HCT116 (cell line): ENCODE measurements around the gene GPC5. TPM values are rescaled to one million over a fixed set of nuclear protein-coding genes. Genes with fewer than 3 reads are reported as not detected.

Experiments used
- ATAC-seq: fragments of 200-7000 bp; cut with Tn5 transposase; 2 replicates; pipeline ENCODE4 v1.9.1; 2020; ENCODE audit warnings: mild to moderate bottlenecking, moderate library complexity
- BruUV-seq: library from RNA; stranded (reverse); fragments of 400-500 nt; replicated peaks from 2 replicates; lab custom pipeline; 2021; lab: Mats Ljungman, UMichigan
- CTCF ChIA-PET: fragments of 300-600 bp; sonication (Branson Sonifier 250); formaldehyde crosslinking; loops from one replicate; lab custom pipeline; 2021; ENCODE audit warnings: antibody characterized with exemption; lab: Charles Lee
- POLR2A ChIA-PET: fragments of 300-600, 350-600 bp; sonication (Branson Sonifier 250); formaldehyde crosslinking; loops from one replicate; lab custom pipeline; 2021; ENCODE audit warnings: antibody characterized with exemption; lab: Charles Lee
- RAD21 ChIA-PET, 2 experiments: fragments of 300-600 bp; sonication (Branson Sonifier 250); formaldehyde crosslinking; loops; one replicate each; lab custom pipeline; 2023; ENCODE audit warnings: low total read pairs in 2 of 2; ENCODE audit not compliant: uncharacterized antibody in 2 of 2, unreplicated experiment in 2 of 2, low non-redundant PET in 1 of 2; lab: Charles Lee
- DNase-seq: peaks from one replicate; pipeline ENCODE4 v3.0.0-alpha.2; 2010; ENCODE audit warnings: low read depth, low spot score
- H2AFZ ChIP-seq: fragments of 200-600 bp; shearing (Covaris generic), sonication (generic); 2 replicates; pipeline ENCODE4 v1.6.1; 2017; ENCODE audit warnings: low read depth, mixed run types, mixed read lengths, antibody characterized with exemption, low read length; ENCODE audit not compliant: poor library complexity, severe bottlenecking
- H3K27ac ChIP-seq: 2 replicates; pipeline ENCODE4 v1.5.1; 2012; ENCODE audit warnings: low read depth, low read length
- H3K27me3 ChIP-seq: fragments of 200-600 bp; sonication (generic); 2 replicates; pipeline ENCODE4 v1.6.1; 2016; ENCODE audit warnings: mixed run types, low read length, mixed read lengths; ENCODE audit not compliant: insufficient read depth
- H3K36me3 ChIP-seq, 2 experiments: fragments of 200-500 bp in 1 of 2; fragments of 200-600 bp in 1 of 2; sonication (Bioruptor generic) in 1 of 2; sonication (generic) in 1 of 2; 2 replicates each; pipeline versions ENCODE4 v1.5.1 to v1.6.1; 2014 to 2016; ENCODE audit warnings: low read length in 2 of 2, inconsistent platforms in 1 of 2, mixed read lengths in 1 of 2, mixed run types in 1 of 2; ENCODE audit not compliant: insufficient read depth in 2 of 2, control insufficient read depth in 1 of 2
- H3K4me1 ChIP-seq, 2 experiments: fragments of 200-600 bp in 1 of 2; sonication (generic) in 1 of 2; 2 replicates each; pipeline versions ENCODE4 v1.5.1 to v1.6.1; 2012 to 2017; ENCODE audit warnings: low read length in 2 of 2, inconsistent platforms in 1 of 2, mild to moderate bottlenecking in 1 of 2, mixed read lengths in 1 of 2, mixed run types in 1 of 2, moderate library complexity in 1 of 2; ENCODE audit not compliant: insufficient read depth in 2 of 2, control insufficient read depth in 1 of 2
- H3K4me2 ChIP-seq: fragments of 200-600 bp; sonication (generic); 2 replicates; pipeline ENCODE4 v1.6.1; 2017; ENCODE audit warnings: mixed run types, low read length, mixed read lengths
- H3K4me3 ChIP-seq, 2 experiments: fragments of 200-600 bp in 1 of 2; sonication (generic) in 1 of 2; replicated peaks in 1 of 2; 2 replicates each; pipeline ENCODE4 v1.5.1; 2011 to 2016; ENCODE audit warnings: low read length in 2 of 2, control low read depth in 1 of 2, low read depth in 1 of 2, mild to moderate bottlenecking in 1 of 2, mixed read lengths in 1 of 2, mixed run types in 1 of 2
- H3K79me2 ChIP-seq: fragments of 200-600 bp; sonication (generic); 2 replicates; pipeline ENCODE4 v1.6.1; 2017; ENCODE audit warnings: mild to moderate bottlenecking, mixed run types, low read length, moderate library complexity, mixed read lengths; ENCODE audit not compliant: insufficient read depth
- H3K9ac ChIP-seq: fragments of 200-600 bp; sonication (generic); 2 replicates; pipeline ENCODE4 v1.6.1; 2016; ENCODE audit warnings: low read length, mixed read lengths
- H3K9me2 ChIP-seq: fragments of 200-600 bp; sonication (generic), shearing (Covaris generic); 2 replicates; pipeline ENCODE4 v1.6.1; 2017; ENCODE audit warnings: mixed run types, mild to moderate bottlenecking, moderate library complexity; ENCODE audit not compliant: insufficient read depth
- H3K9me3 ChIP-seq, 2 experiments: fragments of 200-500 bp in 1 of 2; fragments of 200-600 bp in 1 of 2; sonication (Bioruptor generic) in 1 of 2; sonication (generic) in 1 of 2; 2 replicates each; pipeline ENCODE4 v1.6.1; 2014 to 2017; ENCODE audit warnings: low read length in 2 of 2, mixed read lengths in 2 of 2, inconsistent platforms in 1 of 2, low read depth in 1 of 2, mild to moderate bottlenecking in 1 of 2, mixed run types in 1 of 2, moderate library complexity in 1 of 2; ENCODE audit not compliant: control insufficient read depth in 1 of 2, insufficient read depth in 1 of 2
- H4K20me1 ChIP-seq: fragments of 200-600 bp; sonication (generic), shearing (Covaris generic); 2 replicates; pipeline ENCODE4 v1.6.1; 2017; ENCODE audit warnings: mixed run types, mild to moderate bottlenecking, moderate library complexity; ENCODE audit not compliant: insufficient read depth
- CEBPB ChIP-seq: IDR thresholded peaks from 2 replicates; pipeline ENCODE4 v1.6.1; 2012; ENCODE audit warnings: low read depth
- EGR1 ChIP-seq: IDR thresholded peaks from 2 replicates; pipeline ENCODE4 v1.6.1; 2012; ENCODE audit warnings: low read depth
- ELF1 ChIP-seq: IDR thresholded peaks from 2 replicates; pipeline ENCODE4 v1.6.1; 2012; ENCODE audit warnings: low read depth, borderline replicate concordance
- EZH2 ChIP-seq: fragments of 200-600 bp; sonication (generic); IDR thresholded peaks from 2 replicates; pipeline ENCODE4 v1.6.1; 2017; ENCODE audit warnings: antibody characterized with exemption, mixed run types
- EZH2phosphoT487 ChIP-seq: fragments of 200-600 bp; IDR thresholded peaks from 2 replicates; pipeline ENCODE4 v1.6.1; 2018; ENCODE audit warnings: antibody characterized with exemption, borderline replicate concordance
- POLR2AphosphoS5 ChIP-seq: IDR thresholded peaks from 2 replicates; pipeline ENCODE4 v1.6.1; 2011; ENCODE audit warnings: mild to moderate bottlenecking, low read depth, low read length, moderate library complexity
- RAD21 ChIP-seq: IDR thresholded peaks from 2 replicates; pipeline ENCODE4 v1.6.1; 2012; ENCODE audit warnings: low read depth, mild to moderate bottlenecking
- SP1 ChIP-seq: IDR thresholded peaks from 2 replicates; pipeline ENCODE4 v1.6.1; 2012; ENCODE audit warnings: low read depth
- ZFX ChIP-seq: fragments of 450-650 bp; IDR thresholded peaks from 2 replicates; pipeline ENCODE4 v1.6.1; 2017
- ZNF274 ChIP-seq: fragments of 200-500 bp; sonication (Bioruptor generic); IDR thresholded peaks from 2 replicates; pipeline ENCODE4 v1.6.1; 2014; ENCODE audit warnings: mild to moderate bottlenecking, low read depth, low read length, inconsistent platforms
- intact Hi-C: fragments of 100-400 bp; cut with micrococcal nuclease; formaldehyde crosslinking; loops from 2 replicates; pipeline ENCODE4 v1.10.0; 2022
- total RNA-seq: library from RNA; stranded (reverse); gene quantifications from one replicate; pipeline ENCODE4 v1.2.1, GENCODE V29; 2021; ENCODE audit not compliant: unreplicated experiment
- TF ChIP-seq, protein P1 (sequence below): IDR thresholded peaks from 2 replicates; pipeline ENCODE4 v1.6.1; 2012
- TF ChIP-seq, protein P2 (sequence below): IDR thresholded peaks from 2 replicates; pipeline ENCODE4 v1.6.1; 2012; ENCODE audit warnings: low read depth
- TF ChIP-seq, protein P3 (sequence below): IDR thresholded peaks from 2 replicates; pipeline ENCODE4 v1.6.1; 2011; ENCODE audit warnings: mild to moderate bottlenecking, low read length, moderate library complexity; ENCODE audit not compliant: insufficient replicate concordance; ENCODE audit errors: extremely low read depth
- TF ChIP-seq, protein P4 (sequence below), 3 experiments: fragments of 200-600 bp in 1 of 3; sonication (generic) in 1 of 3; IDR thresholded peaks in 2 of 3; conservative IDR thresholded peaks in 1 of 3; 2 replicates each; pipeline ENCODE4 v1.5.1; 2012 to 2017; ENCODE audit warnings: low read depth in 2 of 3, low read length in 2 of 3, antibody characterized with exemption in 1 of 3, borderline replicate concordance in 1 of 3, control low read depth in 1 of 3, mild to moderate bottlenecking in 1 of 3, mixed read lengths in 1 of 3, mixed run types in 1 of 3, moderate library complexity in 1 of 3; ENCODE audit not compliant: insufficient read depth in 1 of 3

GPC5 gene
- total RNA-seq, 1 experiment from 2014 or later = not detected

DNA sequence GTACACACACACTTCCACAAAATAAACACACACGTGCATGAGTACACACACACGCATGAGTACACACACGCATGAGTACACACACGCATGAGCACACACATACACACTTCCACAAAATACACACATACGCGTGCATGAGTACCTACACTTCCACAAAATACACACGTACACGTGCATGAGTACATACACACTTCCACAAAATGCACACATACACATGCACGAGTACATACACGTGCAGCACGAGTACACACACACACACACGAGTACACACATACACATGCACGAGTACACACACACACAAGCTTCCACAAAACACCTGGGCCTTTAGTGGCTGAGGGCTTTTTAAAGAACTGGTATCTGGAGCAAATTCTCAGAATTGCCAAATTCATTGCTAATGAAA is 619.3 kb downstream of the GPC5 start:
- Histone ChIP-seq H3K36me3 (no peaks in the 10 kb centered on the region), H3K4me1 (no peaks in the 10 kb centered on the region), H3K9ac (no peak overlapping the region), H3K9me2 (no peaks in the 10 kb centered on the region), H3K4me2 (no peak overlapping the region), H4K20me1 (no peaks in the 10 kb centered on the region), H3K79me2 (no peaks in the 10 kb centered on the region), H3K27me3 (no peaks in the 10 kb centered on the region), H3K4me3 (no peak overlapping the region), H3K9me3 (peaks cover 0 to 24% of the 10 kb centered on the region in 2 experiments; a peak in 3 of 4 replicates)
- no peak for DNase-seq
- no peak for ATAC-seq
- ChIA-PET CTCF (no interaction called here), POLR2A (no interaction called here)
- intact Hi-C loops = no loop called here
- no TSS peak for BruUV-seq
- TF ChIP-seq, protein P1, sequence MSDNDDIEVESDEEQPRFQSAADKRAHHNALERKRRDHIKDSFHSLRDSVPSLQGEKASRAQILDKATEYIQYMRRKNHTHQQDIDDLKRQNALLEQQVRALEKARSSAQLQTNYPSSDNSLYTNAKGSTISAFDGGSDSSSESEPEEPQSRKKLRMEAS = no peak
- TF ChIP-seq, protein P2, sequence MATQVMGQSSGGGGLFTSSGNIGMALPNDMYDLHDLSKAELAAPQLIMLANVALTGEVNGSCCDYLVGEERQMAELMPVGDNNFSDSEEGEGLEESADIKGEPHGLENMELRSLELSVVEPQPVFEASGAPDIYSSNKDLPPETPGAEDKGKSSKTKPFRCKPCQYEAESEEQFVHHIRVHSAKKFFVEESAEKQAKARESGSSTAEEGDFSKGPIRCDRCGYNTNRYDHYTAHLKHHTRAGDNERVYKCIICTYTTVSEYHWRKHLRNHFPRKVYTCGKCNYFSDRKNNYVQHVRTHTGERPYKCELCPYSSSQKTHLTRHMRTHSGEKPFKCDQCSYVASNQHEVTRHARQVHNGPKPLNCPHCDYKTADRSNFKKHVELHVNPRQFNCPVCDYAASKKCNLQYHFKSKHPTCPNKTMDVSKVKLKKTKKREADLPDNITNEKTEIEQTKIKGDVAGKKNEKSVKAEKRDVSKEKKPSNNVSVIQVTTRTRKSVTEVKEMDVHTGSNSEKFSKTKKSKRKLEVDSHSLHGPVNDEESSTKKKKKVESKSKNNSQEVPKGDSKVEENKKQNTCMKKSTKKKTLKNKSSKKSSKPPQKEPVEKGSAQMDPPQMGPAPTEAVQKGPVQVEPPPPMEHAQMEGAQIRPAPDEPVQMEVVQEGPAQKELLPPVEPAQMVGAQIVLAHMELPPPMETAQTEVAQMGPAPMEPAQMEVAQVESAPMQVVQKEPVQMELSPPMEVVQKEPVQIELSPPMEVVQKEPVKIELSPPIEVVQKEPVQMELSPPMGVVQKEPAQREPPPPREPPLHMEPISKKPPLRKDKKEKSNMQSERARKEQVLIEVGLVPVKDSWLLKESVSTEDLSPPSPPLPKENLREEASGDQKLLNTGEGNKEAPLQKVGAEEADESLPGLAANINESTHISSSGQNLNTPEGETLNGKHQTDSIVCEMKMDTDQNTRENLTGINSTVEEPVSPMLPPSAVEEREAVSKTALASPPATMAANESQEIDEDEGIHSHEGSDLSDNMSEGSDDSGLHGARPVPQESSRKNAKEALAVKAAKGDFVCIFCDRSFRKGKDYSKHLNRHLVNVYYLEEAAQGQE = no peak
- TF ChIP-seq EZH2 (no peak), ELF1 (no peak), ZFX (no peak), EGR1 (no peak), EZH2phosphoT487 (no peak), SP1 (no peak), POLR2AphosphoS5 (no peak), CEBPB (no peak), RAD21 (no peak), ZNF274 (no peak)
- TF ChIP-seq, protein P3, sequence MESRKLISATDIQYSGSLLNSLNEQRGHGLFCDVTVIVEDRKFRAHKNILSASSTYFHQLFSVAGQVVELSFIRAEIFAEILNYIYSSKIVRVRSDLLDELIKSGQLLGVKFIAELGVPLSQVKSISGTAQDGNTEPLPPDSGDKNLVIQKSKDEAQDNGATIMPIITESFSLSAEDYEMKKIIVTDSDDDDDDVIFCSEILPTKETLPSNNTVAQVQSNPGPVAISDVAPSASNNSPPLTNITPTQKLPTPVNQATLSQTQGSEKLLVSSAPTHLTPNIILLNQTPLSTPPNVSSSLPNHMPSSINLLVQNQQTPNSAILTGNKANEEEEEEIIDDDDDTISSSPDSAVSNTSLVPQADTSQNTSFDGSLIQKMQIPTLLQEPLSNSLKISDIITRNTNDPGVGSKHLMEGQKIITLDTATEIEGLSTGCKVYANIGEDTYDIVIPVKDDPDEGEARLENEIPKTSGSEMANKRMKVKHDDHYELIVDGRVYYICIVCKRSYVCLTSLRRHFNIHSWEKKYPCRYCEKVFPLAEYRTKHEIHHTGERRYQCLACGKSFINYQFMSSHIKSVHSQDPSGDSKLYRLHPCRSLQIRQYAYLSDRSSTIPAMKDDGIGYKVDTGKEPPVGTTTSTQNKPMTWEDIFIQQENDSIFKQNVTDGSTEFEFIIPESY = no peak
- TF ChIP-seq, protein P4, sequence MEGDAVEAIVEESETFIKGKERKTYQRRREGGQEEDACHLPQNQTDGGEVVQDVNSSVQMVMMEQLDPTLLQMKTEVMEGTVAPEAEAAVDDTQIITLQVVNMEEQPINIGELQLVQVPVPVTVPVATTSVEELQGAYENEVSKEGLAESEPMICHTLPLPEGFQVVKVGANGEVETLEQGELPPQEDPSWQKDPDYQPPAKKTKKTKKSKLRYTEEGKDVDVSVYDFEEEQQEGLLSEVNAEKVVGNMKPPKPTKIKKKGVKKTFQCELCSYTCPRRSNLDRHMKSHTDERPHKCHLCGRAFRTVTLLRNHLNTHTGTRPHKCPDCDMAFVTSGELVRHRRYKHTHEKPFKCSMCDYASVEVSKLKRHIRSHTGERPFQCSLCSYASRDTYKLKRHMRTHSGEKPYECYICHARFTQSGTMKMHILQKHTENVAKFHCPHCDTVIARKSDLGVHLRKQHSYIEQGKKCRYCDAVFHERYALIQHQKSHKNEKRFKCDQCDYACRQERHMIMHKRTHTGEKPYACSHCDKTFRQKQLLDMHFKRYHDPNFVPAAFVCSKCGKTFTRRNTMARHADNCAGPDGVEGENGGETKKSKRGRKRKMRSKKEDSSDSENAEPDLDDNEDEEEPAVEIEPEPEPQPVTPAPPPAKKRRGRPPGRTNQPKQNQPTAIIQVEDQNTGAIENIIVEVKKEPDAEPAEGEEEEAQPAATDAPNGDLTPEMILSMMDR (IDR thresholded peaks at IDR 0.05 in 2 of 3, conservative IDR thresholded peaks at IDR 0.05 in 1 of 3; ENCODE audit: borderline replicate concordance in 1 of 3, insufficient read depth in 1 of 3, low read depth in 2 of 3, low read length in 2 of 3) = no peak
- TF ChIP-seq, all 23 proteins: peak for 0
- H2AFZ ChIP-seq = no peak overlapping the region
- no peak overlapping the region for H3K27ac ChIP-seq
- RAD21 ChIA-PET = no interaction called here
